ENCODE data around the gene TP53BP1.
"Not testable (repeated sequence)": the region's sequence is repeated elsewhere in the genome, so short reads cannot be mapped to it uniquely, and the experiment has no call there.

TP53BP1 gene, protein sequence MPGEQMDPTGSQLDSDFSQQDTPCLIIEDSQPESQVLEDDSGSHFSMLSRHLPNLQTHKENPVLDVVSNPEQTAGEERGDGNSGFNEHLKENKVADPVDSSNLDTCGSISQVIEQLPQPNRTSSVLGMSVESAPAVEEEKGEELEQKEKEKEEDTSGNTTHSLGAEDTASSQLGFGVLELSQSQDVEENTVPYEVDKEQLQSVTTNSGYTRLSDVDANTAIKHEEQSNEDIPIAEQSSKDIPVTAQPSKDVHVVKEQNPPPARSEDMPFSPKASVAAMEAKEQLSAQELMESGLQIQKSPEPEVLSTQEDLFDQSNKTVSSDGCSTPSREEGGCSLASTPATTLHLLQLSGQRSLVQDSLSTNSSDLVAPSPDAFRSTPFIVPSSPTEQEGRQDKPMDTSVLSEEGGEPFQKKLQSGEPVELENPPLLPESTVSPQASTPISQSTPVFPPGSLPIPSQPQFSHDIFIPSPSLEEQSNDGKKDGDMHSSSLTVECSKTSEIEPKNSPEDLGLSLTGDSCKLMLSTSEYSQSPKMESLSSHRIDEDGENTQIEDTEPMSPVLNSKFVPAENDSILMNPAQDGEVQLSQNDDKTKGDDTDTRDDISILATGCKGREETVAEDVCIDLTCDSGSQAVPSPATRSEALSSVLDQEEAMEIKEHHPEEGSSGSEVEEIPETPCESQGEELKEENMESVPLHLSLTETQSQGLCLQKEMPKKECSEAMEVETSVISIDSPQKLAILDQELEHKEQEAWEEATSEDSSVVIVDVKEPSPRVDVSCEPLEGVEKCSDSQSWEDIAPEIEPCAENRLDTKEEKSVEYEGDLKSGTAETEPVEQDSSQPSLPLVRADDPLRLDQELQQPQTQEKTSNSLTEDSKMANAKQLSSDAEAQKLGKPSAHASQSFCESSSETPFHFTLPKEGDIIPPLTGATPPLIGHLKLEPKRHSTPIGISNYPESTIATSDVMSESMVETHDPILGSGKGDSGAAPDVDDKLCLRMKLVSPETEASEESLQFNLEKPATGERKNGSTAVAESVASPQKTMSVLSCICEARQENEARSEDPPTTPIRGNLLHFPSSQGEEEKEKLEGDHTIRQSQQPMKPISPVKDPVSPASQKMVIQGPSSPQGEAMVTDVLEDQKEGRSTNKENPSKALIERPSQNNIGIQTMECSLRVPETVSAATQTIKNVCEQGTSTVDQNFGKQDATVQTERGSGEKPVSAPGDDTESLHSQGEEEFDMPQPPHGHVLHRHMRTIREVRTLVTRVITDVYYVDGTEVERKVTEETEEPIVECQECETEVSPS (N-terminal part only)
- 109 to 126 reads per million in 2 donors for total RNA-seq

DNA sequence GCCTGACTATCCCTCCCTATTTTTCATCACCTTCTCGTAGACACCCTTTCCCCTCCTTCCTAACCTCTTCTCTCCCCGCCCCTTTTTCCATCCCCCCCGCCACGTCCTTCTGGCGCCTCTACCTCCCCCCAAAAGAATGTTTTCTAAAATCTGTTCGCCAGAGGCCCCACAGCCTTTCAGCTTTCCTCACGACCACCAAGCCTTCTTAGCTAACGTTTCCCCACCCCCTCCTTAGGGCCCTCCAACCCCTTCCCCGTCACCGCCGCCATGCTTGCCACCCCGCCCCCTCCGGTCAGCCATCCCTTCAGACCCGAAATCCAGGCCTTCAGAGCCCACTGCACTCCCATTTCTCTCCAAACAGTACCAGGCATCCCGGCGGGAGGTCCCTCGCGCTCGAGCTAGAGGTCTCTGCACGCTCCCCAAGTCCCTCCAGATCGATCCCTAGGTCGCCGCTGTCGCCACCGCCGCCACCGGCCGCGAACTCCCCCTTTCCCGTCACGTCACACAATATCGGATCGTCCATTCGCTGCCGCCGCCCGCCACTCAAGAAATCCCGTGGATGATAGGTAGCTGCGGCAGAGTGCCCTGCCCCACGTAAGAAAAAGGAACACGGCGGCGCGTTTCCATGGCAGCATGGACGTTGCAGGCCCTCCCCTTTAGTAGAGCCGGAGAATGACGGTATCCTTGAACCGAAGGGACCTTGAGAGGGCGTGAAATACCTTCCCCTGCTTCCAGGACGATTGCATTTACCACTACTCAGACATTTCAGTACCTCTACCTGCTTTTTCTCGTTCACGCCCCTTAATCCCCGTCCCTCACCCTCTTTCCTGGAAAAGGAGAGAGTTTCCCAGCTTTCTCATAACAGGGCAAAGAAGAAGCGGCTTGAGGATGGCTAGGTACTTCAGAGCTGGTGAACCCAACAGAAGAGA lies at the start of gene TP53BP1:
Gene TP53BP1 (minus strand): TSS at position 484 of the 929 bp plus-strand sequence. CDS start 113 bp downstream, at position 371.
- peak; percentile 93 for DNase-seq

DNA sequence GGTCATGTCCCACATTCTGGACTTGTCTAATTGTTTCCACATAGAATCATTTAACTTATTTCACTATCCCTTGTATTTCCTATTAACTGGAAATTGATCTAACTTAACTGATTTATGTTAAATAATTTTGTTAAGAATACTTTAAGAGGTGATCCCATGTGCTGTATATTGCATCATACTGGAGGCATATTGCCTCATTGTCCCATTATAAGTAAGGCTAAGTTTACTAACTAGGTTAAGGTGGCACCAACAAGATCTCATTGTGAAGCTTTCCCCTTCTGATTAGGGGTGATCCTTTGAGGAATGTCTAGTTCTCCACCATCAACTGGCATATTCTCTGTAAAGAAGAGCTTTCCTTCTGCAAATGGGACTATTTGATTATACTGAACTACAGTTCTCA lies 48.8 kb upstream of the TP53BP1 start:
- no peak for DNase-seq

DNA sequence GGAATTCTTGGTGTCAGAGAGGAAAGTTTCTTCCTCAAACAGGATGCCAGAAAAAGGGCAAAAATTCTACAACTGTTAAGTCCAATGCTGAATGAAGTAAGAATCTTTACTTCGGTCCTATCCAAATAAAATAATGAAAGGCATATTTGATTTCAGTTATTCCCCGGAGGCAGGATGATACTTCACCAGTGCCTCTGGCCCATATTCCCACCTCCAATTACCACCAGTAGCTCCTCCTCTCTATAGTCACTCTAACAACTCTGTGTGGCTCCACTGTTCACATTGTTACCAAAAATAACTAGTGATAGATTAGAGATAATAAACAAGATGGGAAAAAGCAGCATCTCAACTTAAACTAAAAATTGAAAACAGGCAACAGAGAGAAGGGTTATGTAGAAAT lies 45.1 kb upstream of the TP53BP1 start:
- DNase-seq, result no peak

DNA sequence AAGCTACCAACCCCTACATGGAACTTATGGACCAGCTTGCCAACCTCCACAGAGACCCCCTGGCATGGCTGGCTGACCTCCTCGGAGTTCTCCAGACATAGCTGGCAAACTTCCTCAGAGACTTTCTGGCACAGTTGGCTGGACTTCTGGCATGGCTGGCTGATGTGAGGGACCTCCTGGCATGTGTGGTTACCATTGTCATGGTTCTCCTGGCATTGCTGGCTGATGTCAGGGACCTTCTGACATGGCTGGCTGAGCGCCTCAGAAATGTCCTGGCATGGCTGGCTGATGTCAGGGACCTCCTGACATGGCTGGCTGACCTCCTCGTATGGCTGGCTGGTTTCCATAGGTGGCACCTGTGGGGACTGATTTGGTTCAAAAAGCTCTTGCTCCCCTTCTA lies 41.9 kb upstream of the TP53BP1 start:
- DNase-seq, result no peak

DNA sequence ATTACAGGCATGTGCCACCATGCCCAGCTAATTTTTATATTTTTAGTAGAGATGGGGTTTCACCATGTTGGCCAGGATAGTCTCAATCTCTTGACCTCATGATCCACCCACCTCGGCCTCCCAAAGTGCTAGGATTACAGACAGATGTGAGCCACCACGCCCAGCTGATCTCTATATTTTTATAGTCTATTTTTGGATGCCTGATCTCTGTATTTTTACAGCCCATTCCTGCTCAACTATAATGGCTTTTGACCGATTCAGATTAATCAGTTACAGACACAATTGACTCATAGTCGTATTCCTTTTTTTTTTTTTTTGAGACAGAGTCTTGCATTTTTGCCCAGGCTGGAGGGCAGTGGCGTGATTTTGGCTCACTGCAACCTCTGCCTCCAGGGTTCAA lies 39.9 kb upstream of the TP53BP1 start:
- not testable (repeated sequence) for DNase-seq

DNA sequence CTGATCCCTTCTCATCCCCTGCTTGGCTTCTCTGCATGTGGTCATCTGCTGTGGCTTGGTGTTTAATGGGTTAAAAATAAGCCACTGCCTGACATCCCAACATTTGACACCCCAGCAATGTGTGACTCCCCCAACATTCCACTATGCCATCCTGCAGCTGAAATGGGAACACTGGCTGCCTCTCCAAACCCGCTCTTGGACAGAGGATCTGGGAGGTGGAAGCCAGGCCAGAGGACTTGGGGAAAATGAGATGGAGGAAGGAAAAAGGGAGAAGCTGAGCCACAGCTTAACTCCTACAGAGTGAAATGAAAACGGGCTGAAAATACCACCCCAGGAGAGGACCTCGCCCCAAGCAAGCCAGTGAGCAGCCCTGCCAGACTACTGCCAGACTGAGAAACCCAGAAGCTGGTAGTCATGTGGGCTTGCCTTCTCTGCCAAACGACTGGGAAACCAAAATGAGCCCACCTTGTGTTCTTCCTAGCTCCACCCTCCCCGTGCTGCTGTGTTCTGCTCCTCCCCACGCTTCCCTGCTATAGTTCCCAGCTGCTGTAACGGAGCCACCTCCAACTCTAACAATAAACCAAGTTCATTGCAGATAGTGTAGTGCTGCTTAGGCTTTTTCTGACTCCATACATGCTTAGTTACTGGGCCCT lies 38.2 kb upstream of the TP53BP1 start:
- DNase-seq, result no peak

DNA sequence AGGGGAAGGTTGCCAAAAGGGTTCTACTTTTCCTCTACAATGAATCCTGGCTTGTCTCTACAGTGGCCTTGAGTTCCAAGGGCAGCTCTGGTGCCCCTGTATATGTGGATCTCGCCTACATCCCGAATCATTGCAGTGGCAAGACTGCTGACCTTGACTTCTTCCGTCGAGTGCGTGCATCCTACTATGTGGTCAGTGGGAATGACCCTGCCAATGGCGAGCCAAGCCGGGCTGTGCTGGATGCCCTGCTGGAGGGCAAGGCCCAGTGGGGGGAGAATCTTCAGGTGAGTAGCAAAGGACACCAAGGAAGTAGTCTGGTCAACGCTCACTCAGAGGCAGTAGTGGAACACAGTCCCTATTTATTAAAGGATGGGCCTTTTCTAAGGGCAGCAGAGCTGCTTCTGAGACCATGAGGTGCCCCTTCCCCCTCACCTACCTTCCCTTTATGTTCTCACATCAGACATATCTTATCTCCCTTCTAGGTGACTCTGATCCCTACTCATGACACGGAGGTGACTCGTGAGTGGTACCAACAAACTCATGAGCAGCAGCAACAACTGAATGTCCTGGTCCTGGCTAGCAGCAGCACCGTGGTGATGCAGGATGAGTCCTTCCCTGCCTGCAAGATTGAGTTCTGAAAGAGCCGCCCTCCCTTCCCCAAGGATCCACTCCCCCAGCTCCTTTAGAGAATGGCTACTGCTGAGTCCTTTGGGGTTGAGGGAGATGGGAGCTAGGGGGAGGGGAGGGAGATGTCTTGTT lies 36.8 kb upstream of the TP53BP1 start:
- no peak for DNase-seq

DNA sequence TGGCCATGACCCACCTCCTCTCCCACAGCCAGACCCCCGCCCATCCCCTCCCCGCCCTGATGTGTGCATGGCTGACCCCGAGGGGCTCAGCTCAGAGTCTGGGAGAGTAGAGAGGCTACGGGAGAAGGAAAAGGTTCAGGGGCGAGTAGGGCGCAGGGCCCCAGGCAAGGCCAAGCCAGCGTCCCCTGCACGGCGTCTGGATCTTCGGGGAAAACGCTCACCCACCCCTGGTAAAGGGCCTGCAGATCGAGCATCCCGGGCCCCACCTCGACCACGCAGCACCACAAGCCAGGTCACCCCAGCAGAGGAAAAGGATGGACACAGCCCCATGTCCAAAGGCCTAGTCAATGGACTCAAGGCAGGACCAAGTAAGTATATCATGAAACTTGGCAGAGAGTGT lies 36.2 kb upstream of the TP53BP1 start:
- no peak for DNase-seq

DNA sequence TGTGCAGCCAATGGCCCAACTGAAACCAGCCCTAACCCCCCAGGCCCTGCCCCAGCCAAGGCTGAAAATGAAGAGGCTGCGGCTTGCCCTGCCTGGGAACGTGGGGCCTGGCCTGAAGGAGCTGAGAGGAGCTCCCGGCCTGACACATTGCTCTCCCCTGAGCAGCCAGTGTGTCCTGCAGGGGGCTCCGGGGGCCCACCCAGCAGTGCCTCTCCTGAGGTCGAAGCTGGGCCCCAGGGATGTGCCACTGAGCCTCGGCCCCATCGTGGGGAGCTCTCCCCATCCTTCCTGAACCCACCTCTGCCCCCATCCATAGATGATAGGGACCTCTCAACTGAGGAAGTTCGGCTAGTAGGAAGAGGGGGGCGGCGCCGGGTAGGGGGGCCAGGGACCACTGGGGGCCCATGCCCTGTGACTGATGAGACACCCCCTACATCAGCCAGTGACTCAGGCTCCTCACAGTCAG lies 35.6 kb upstream of the TP53BP1 start:
- DNase-seq, result no peak

DNA sequence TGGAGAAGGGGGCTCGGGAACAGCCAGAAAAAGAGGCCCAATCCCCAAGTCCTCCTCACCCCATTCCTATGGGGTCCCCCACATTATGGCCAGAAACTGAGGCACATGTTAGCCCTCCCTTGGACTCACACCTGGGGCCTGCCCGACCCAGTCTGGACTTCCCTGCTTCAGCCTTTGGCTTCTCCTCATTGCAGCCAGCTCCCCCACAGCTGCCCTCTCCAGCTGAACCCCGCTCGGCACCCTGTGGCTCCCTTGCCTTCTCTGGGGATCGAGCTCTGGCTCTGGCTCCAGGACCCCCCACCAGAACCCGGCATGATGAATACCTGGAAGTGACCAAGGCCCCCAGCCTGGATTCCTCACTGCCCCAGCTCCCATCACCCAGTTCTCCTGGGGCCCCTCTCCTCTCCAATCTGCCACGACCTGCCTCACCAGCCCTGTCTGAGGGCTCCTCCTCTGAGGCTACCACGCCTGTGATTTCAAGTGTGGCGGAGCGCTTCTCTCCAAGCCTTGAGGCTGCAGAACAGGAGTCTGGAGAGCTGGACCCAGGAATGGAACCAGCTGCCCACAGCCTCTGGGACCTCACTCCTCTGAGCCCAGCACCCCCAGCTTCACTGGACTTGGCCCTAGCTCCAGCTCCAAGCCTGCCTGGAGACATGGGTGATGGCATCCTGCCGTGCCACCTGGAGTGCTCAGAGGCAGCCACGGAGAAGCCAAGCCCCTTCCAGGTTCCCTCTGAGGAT lies 35.0 kb upstream of the TP53BP1 start:
- no peak for DNase-seq

DNA sequence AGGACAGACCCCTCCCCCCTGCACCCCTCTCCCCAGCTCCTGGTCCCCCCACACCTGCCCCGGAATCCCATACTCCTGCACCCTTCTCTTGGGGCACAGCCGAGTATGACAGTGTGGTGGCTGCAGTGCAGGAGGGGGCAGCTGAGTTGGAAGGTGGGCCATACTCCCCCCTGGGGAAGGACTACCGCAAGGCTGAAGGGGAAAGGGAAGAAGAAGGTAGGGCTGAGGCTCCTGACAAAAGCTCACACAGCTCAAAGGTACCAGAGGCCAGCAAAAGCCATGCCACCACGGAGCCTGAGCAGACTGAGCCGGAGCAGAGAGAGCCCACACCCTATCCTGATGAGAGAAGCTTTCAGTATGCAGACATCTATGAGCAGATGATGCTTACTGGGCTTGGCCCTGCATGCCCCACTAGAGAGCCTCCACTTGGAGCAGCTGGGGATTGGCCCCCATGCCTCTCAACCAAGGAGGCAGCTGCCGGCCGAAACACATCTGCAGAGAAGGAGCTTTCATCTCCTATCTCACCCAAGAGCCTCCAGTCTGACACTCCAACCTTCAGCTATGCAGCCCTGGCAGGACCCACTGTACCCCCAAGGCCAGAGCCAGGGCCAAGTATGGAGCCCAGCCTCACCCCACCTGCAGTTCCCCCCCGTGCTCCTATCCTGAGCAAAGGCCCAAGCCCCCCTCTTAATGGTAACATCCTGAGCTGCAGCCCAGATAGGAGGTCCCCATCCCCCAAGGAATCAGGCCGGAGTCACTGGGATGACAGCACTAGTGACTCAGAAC lies 34.3 kb upstream of the TP53BP1 start:
- no peak for DNase-seq

DNA sequence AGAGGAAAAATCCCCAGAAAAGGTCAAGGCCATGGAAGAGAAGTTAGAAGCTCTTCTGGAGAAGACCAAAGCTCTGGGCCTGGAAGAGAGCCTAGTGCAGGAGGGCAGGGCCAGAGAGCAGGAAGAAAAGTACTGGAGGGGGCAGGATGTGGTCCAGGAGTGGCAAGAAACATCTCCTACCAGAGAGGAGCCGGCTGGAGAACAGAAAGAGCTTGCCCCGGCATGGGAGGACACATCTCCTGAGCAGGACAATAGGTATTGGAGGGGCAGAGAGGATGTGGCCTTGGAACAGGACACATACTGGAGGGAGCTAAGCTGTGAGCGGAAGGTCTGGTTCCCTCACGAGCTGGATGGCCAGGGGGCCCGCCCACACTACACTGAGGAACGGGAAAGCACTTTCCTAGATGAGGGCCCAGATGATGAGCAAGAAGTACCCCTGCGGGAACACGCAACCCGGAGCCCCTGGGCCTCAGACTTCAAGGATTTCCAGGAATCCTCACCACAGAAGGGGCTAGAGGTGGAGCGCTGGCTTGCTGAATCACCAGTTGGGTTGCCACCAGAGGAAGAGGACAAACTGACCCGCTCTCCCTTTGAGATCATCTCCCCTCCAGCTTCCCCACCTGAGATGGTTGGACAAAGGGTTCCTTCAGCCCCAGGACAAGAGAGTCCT lies 33.4 kb upstream of the TP53BP1 start:
- no peak for DNase-seq

DNA sequence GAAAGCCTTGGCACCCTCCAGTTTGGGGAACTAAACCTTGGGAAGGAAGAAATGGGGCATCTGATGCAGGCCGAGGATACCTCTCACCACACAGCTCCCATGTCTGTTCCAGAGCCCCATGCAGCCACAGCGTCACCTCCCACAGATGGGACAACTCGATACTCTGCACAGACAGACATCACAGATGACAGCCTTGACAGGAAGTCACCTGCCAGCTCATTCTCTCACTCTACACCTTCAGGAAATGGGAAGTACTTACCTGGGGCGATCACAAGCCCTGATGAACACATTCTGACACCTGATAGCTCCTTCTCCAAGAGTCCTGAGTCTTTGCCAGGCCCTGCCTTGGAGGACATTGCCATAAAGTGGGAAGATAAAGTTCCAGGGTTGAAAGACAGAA lies 32.2 kb upstream of the TP53BP1 start:
- no peak for DNase-seq

DNA sequence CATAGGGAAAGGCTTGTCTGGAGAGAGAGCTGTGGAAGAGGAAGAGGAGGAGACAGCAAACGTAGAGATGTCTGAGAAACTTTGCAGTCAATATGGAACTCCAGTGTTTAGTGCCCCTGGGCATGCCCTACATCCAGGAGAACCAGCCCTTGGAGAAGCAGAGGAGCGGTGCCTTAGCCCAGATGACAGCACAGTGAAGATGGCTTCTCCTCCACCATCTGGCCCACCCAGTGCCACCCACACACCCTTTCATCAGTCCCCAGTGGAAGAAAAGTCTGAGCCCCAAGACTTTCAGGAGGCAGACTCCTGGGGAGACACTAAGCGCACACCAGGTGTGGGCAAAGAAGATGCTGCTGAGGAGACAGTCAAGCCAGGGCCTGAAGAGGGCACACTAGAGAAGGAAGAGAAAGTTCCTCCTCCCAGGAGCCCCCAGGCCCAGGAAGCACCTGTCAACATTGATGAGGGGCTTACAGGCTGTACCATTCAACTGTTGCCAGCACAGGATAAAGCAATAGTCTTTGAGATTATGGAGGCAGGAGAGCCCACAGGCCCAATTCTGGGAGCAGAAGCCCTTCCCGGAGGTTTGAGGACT lies 31.4 kb upstream of the TP53BP1 start:
- DNase-seq, result no peak

DNA sequence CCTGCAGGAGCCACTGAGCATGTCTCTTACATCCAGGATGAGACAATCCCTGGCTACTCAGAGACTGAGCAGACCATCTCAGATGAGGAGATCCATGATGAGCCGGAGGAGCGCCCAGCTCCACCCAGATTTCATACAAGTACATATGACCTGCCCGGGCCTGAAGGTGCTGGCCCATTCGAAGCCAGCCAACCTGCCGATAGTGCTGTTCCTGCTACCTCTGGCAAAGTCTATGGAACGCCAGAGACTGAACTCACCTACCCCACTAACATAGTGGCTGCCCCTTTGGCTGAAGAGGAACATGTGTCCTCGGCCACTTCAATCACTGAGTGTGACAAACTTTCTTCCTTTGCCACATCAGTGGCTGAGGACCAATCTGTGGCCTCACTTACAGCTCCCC lies 30.7 kb upstream of the TP53BP1 start:
- no peak for DNase-seq

DNA sequence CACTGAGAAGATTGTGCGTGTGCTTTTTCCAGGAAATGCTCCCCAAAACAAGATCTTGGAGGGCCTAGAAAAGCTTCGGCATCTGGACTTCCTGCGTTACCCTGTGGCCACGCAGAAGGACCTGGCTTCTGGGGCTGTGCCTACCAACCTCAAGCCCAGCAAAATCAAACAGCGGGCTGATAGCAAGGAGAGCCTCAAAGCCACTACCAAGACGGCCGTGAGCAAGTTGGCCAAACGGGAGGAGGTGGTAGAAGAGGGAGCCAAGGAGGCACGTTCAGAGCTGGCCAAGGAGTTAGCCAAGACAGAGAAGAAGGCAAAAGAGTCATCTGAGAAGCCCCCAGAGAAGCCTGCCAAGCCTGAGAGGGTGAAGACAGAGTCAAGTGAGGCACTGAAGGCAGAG lies 29.3 kb upstream of the TP53BP1 start:
- DNase-seq, result no peak

DNA sequence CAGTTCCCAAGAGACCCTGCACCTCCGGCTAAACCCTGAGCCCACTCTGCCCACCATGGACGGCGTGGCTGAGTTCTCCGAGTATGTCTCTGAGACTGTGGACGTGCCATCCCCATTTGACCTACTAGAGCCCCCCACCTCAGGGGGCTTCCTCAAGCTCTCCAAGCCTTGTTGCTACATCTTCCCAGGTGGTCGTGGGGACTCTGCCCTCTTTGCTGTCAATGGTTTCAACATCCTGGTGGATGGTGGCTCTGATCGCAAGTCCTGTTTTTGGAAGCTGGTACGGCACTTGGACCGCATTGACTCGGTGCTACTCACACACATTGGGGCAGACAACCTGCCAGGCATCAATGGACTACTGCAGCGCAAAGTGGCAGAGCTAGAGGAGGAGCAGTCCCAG lies 28.5 kb upstream of the TP53BP1 start:
- no peak for DNase-seq

DNA sequence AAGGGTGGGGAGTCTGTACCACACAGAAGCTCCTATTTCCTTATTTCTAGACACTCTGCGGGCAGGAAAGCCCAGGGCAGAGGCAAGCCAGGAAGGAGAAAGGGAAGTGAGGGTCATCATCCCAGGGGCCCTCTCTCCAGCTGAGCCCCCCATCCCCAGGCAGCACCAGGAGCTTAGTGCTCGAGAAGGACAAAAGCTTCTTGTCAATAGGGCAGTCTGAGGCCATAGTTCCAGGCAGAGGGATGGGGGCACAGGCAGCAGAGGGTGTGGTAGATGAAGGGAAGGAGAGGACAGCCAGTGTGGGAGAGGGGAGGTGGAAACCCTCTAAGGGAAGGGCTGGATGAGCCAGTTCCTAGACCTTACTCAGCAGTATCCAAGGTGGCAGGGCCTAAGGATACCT lies 27.2 kb upstream of the TP53BP1 start:
- no peak for DNase-seq

Data from T-helper 9 cell (primary cell).